A673 (cell line): ENCODE data around the gene IGF2.

Source experiments
- CTCF ChIP-seq: fragments of 300-800, 200-600 bp; sonication (generic); conservative IDR thresholded peaks from 2 replicates; pipeline ENCODE4 v1.5.1; 2017; ENCODE audit warnings: low read depth, mild to moderate bottlenecking, antibody characterized with exemption, low read length, moderate library complexity, mixed read lengths
- EZH2 ChIP-seq: fragments of 200-600 bp; sonication (generic); IDR thresholded peaks from 2 replicates; pipeline ENCODE4 v1.6.1; 2017; ENCODE audit warnings: borderline replicate concordance, low read depth, mild to moderate bottlenecking, mixed read lengths, antibody characterized with exemption, low read length; ENCODE audit not compliant: poor library complexity, severe bottlenecking

GRCh38 chr11:2113776-2114175 lies 25.4 kb downstream of the IGF2 start:
- TF ChIP-seq CTCF (no peak), EZH2 (no peak)
